Body of pancreas (tissue), 4 donors: ENCODE results near the gene TMEM167B. TPM values are rescaled to one million over a fixed set of nuclear protein-coding genes. Genes with fewer than 3 reads are reported as not detected.

Experiments
- ATAC-seq: fragments of 150-250 bp; one replicate; pipeline ENCODE4 v1.9.1; 2016
- DNase-seq, 4 donors: peaks; one replicate each; pipeline ENCODE4 v3.0.0-alpha.2; 2019
- H3K27ac ChIP-seq, 4 donors: fragments of 200-600 bp; sonication (generic); 1 replicate in 3 of 4; 2 replicates in 1 of 4; pipeline versions ENCODE4 v1.5.1 to v1.6.1; 2016 to 2019; ENCODE audit warnings: mild to moderate bottlenecking in 1 of 4, mixed read lengths in 1 of 4, moderate library complexity in 1 of 4
- H3K27me3 ChIP-seq, 2 donors: fragments of 200-600 bp; sonication (generic); one replicate each; pipeline ENCODE4 v1.6.0; 2016; ENCODE audit warnings: mild to moderate bottlenecking in 1 of 2
- H3K36me3 ChIP-seq, 2 donors: fragments of 200-600 bp; sonication (generic); replicated peaks in 1 of 2; 2 replicates each; pipeline ENCODE4 v1.5.1; 2016; ENCODE audit warnings: low read depth in 2 of 2; ENCODE audit not compliant: insufficient read depth in 1 of 2
- H3K4me1 ChIP-seq: fragments of 200-600 bp; sonication (generic); one replicate; pipeline ENCODE4 v1.6.0; 2016
- H3K4me3 ChIP-seq, 2 donors: fragments of 200-600 bp; sonication (generic); 1 replicate in 1 of 2; 2 replicates in 1 of 2; pipeline ENCODE4 v1.5.1; 2016 to 2019
- H3K9me3 ChIP-seq, 3 donors: fragments of 200-600 bp; sonication (generic); 1 replicate in 2 of 3; 2 replicates in 1 of 3; pipeline ENCODE4 v1.5.1; 2016
- POLR2A ChIP-seq, 3 donors: fragments of 450-650 bp; IDR thresholded peaks; one replicate each; pipeline ENCODE4 v1.6.1; 2016; ENCODE audit warnings: antibody characterized with exemption in 3 of 3, mild to moderate bottlenecking in 2 of 3
- WGBS, 2 donors: methylation state at CpG; one replicate each; pipeline ENCODE4 v1.1.5; 2017; 5-methylcytosine and 5-hydroxymethylcytosine counted together
- intact Hi-C: fragments of 100-400 bp; cut with DNase I; formaldehyde crosslinking; loops from one replicate; pipeline ENCODE4 v1.15.1; 2023
- total RNA-seq, 2 donors: library from RNA; depleted of rRNA; stranded (reverse); fragments of >200 nt; gene quantifications; one replicate each; pipeline ENCODE4 v1.1.0, GENCODE V29; 2016
- TF ChIP-seq, protein P1 (sequence below), 7 experiments: fragments of 450-650 bp in 4 of 7; fragments of 200-600 bp in 3 of 7; sonication (generic) in 3 of 7; IDR thresholded peaks; one replicate each; pipeline ENCODE4 v1.5.1; 2016 to 2019; ENCODE audit warnings: antibody characterized with exemption in 7 of 7

TMEM167B gene
- total RNA-seq, 2 donors from 2014 or later: 5.3 to 12.7 TPM

DNA sequence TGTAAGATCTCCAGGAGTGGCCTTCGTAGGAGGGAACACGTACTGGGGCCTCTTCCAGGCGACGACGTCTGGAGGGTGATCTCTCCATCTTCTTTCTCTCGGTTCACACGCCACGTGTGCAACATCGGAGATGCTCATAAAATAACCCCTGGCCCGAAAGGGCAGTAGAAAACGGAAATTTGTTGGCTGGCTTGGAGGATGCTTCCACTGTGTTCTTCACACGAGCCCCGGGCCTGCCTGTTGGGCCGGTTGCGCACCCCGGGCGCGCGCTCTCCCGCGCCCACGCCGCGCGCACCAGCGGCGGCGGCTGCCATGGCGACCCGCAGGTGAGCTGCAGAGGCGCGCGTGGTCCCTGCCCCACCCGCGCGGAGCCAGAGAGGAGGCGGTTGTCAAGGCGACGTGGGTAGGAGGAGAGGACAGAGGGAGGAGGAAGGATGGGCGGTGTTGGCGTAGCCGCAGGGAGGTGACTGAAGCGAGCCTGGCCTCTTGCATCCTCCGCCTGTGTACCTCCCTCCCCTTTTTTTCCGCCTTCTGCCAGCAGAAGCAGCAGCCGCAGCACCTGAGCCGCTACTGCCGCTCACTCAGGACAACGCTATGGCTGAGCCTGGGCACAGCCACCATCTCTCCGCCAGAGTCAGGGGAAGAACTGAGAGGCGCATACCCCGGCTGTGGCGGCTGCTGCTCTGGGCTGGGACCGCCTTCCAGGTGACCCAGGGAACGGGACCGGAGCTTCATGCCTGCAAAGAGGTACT is 23.2 kb downstream of the TMEM167B start, which contains the start of gene ELAPOR1:
Gene ELAPOR1 (plus strand): TSS at position 526 of the 752 bp plus-strand sequence. CDS start 69 bp downstream, at position 595.
- ATAC-seq: peak; percentile 67
- intact Hi-C loops: no loop called here
- H3K9me3 ChIP-seq: no peaks in the 10 kb centered on the region

DNA sequence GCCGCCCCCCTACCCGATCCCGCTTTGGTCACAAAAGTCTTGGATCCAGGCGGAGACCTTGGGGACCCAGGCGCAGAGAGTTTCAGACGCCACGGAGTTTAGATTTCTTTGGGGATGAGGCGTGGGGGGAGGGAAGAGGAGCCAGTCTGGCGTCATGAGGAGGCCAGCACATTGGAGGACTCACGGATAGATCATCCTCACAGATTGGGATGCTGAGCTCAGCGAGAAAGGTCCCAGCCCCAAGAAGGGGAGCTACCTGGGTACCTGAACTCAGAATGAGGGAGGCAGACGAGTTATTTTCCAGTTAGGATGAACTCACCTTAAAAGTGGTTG is 23.7 kb downstream of the TMEM167B start:
- WGBS, 2 donors: 2 to 5% methylated on average over 10 to 12 of the region's 12 CpGs
- peak in 2 of 4 donors; percentile 32 to 41 for DNase-seq
- Histone ChIP-seq H3K4me1 (peaks cover 53% of the 10 kb centered on the region), H3K27ac (peak overlapping the region; percentile 18 to 86 (median 62)), H3K9me3 (no peaks in the 10 kb centered on the region), H3K4me3 (peak overlapping the region; percentile 18 to 19), H3K36me3 (no peaks in the 10 kb centered on the region), H3K27me3 (no peaks in the 10 kb centered on the region)
- intact Hi-C loops: no loop called here
- ATAC-seq: no peak
- TF ChIP-seq POLR2A (IDR thresholded peaks at IDR 0.05): peak in 2 of 3 donors; percentile 30 to 41
- TF ChIP-seq, protein P1, sequence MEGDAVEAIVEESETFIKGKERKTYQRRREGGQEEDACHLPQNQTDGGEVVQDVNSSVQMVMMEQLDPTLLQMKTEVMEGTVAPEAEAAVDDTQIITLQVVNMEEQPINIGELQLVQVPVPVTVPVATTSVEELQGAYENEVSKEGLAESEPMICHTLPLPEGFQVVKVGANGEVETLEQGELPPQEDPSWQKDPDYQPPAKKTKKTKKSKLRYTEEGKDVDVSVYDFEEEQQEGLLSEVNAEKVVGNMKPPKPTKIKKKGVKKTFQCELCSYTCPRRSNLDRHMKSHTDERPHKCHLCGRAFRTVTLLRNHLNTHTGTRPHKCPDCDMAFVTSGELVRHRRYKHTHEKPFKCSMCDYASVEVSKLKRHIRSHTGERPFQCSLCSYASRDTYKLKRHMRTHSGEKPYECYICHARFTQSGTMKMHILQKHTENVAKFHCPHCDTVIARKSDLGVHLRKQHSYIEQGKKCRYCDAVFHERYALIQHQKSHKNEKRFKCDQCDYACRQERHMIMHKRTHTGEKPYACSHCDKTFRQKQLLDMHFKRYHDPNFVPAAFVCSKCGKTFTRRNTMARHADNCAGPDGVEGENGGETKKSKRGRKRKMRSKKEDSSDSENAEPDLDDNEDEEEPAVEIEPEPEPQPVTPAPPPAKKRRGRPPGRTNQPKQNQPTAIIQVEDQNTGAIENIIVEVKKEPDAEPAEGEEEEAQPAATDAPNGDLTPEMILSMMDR (IDR thresholded peaks at IDR 0.05): no peak

More for the DNA sequence above, 23.2 kb downstream of the TMEM167B start, which contains the start of gene ELAPOR1:
- H3K4me1 ChIP-seq: peaks cover 49% of the 10 kb centered on the region
- peak within 1 kb of the TSS; percentile 18 to 19 for H3K4me3 ChIP-seq
- no peaks in the 10 kb centered on the region for H3K36me3 ChIP-seq
- peak within 1 kb of the TSS; percentile 18 to 86 (median 62) for H3K27ac ChIP-seq
- peak; percentile 39 to 77 (median 68) for TF ChIP-seq POLR2A (IDR thresholded peaks at IDR 0.05)
- TF ChIP-seq, protein P1 (IDR thresholded peaks at IDR 0.05): peak in 1 of 7 experiments; percentile 13
- no peaks in the 10 kb centered on the region for H3K27me3 ChIP-seq
- DNase-seq: peak; percentile 67 to 86 (median 79)
- WGBS, 2 donors: 1 to 11% methylated on average over 14 to 48 of the region's 56 CpGs

DNA sequence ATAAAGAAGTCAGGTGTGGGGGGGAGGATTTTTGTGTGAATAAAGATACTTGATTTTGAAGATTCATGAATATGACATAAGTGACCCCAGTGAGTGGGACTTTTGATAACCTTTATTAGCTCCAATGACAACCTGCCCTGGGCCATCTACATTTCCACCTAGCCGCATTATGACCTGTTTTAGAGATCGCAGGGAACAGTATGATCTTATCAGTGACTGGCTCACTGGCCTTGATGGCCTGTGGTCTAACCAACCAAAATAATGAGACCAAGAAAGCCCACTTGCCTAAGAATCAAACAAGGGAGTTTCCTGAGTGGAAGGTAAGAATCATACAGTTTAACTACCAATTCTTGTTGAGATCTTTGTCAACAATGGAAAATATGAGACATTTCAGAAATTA is 25.1 kb downstream of the TMEM167B start:
- Histone ChIP-seq H3K36me3 (no peaks in the 10 kb centered on the region), H3K4me1 (peaks cover 53% of the 10 kb centered on the region), H3K9me3 (no peaks in the 10 kb centered on the region), H3K4me3 (no peak overlapping the region), H3K27me3 (no peaks in the 10 kb centered on the region), H3K27ac (peak overlapping the region; percentile 52 to 86 (median 62))
- no peak for ATAC-seq
- DNase-seq: no peak
- intact Hi-C loops: no loop called here
- peak in 1 of 3 donors; percentile 40 for TF ChIP-seq POLR2A (IDR thresholded peaks at IDR 0.05)
- TF ChIP-seq, protein P1 (IDR thresholded peaks at IDR 0.05): no peak
- 26 to 53% methylated on average over 2 of the region's 2 CpGs for WGBS, 2 donors

DNA sequence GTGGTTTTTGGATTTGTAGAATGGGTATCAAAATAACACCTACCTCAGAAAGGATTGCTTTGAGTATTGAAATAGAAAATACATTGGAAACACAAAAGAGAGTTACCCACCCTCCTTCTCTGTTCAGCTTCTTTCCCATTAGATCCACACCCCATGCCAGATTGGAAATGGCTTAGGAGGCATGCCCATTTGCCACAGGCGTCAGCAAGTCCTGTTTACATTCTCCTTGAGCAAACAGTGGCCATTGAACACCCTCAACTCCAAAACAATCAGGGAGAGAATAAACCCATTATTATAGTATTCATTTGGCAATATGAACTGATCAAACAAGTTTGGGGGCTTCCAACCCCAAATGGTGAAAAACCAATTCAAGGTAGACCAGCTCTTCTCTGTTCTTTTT is 25.7 kb downstream of the TMEM167B start:
- Histone ChIP-seq H3K4me3 (no peak overlapping the region), H3K9me3 (no peaks in the 10 kb centered on the region), H3K27me3 (no peaks in the 10 kb centered on the region), H3K4me1 (peaks cover 53% of the 10 kb centered on the region), H3K27ac (peak overlapping the region; percentile 52 to 86 (median 62)), H3K36me3 (no peaks in the 10 kb centered on the region)
- ATAC-seq: peak; percentile 41
- TF ChIP-seq, protein P1 (IDR thresholded peaks at IDR 0.05): no peak
- peak in 1 of 3 donors; percentile 5 for TF ChIP-seq POLR2A (IDR thresholded peaks at IDR 0.05)
- intact Hi-C loops: no loop called here
- 0 to 18% methylated on average over 1 of the region's 1 CpG for WGBS, 2 donors
- DNase-seq: peak in 3 of 4 donors; percentile 47 to 69 (median 52)
